ACC112 (cell line): Measurements from ENCODE around the gene RHNO1.

Experiments used
- H2AFZ ChIP-seq: fragments of 200-600 bp; sonication (generic); one replicate; pipeline ENCODE4 v1.6.0; 2017; ENCODE audit warnings: antibody characterized with exemption, low read length; ENCODE audit not compliant: unreplicated experiment
- H3K27ac ChIP-seq: fragments of 200-600 bp; sonication (generic); 2 replicates; pipeline ENCODE4 v1.5.1; 2014; ENCODE audit warnings: low read depth, mild to moderate bottlenecking, antibody characterized with exemption, low read length, moderate library complexity
- H3K27me3 ChIP-seq: fragments of 200-600 bp; sonication (generic); 2 replicates; pipeline ENCODE4 v1.6.1; 2014; ENCODE audit warnings: mild to moderate bottlenecking, antibody characterized with exemption, low read length, moderate library complexity, mixed read lengths; ENCODE audit not compliant: insufficient read depth
- H3K36me3 ChIP-seq: fragments of 200-600 bp; sonication (generic); 2 replicates; pipeline ENCODE4 v1.6.1; 2016; ENCODE audit warnings: mild to moderate bottlenecking, antibody characterized with exemption, low read length, moderate library complexity, mixed read lengths; ENCODE audit not compliant: insufficient read depth
- H3K4me1 ChIP-seq: fragments of 200-600 bp; sonication (generic); one replicate; pipeline ENCODE4 v1.6.1; 2016; ENCODE audit warnings: low read length, mixed read lengths; ENCODE audit not compliant: insufficient read depth, unreplicated experiment, control insufficient read depth
- H3K4me3 ChIP-seq: fragments of 200-600 bp; sonication (generic); 2 replicates; pipeline ENCODE4 v1.5.1; 2014; ENCODE audit warnings: mild to moderate bottlenecking, low read depth, low read length
- H3K79me2 ChIP-seq: fragments of 200-600 bp; sonication (generic); one replicate; pipeline ENCODE4 v1.6.0; 2016; ENCODE audit warnings: low read length; ENCODE audit not compliant: control insufficient read depth, unreplicated experiment, insufficient read depth

RHNO1 gene, protein sequence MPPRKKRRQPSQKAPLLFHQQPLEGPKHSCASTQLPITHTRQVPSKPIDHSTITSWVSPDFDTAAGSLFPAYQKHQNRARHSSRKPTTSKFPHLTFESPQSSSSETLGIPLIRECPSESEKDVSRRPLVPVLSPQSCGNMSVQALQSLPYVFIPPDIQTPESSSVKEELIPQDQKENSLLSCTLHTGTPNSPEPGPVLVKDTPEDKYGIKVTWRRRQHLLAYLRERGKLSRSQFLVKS

GRCh38 chr12:2877047-2877952 lies at the start of gene RHNO1, which contains the start of gene FOXM1:
Gene RHNO1, plus strand, starts transcription at chr12:2877223. Its CDS starts 8,144 bp downstream, at chr12:2885367.
Gene FOXM1, minus strand, starts transcription at chr12:2877174. Its CDS starts 2,696 bp downstream, at chr12:2874478.
- Histone ChIP-seq H3K79me2 (peaks cover 70% of the 10 kb centered on the region), H3K4me1 (peaks cover 8% of the 10 kb centered on the region), H3K4me3 (peak within 1 kb of the TSS; percentile 87), H3K27me3 (no peaks in the 10 kb centered on the region), H3K36me3 (no peaks in the 10 kb centered on the region), H2AFZ (peak within 1 kb of the TSS; percentile 86), H3K27ac (peak within 1 kb of the TSS; percentile 79)

DNA sequence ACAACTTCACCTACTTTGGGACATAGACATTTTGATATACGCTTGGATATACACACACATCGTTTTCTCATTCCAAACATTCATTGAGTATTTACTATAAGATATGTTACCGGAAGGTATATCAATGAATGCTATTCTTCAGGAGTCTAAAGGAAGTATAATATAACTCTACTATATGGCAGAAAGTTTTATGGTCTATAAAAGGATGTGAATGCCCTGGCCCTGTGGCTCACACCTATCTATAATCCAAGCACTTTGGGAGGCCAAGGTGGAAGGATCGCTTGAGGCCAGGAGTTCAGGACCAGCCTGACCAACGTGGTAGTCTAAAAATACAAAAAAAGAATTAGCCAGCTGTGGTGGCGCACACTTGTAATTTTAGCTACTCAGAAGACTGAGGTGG lies 47.7 kb upstream of the RHNO1 start:
- no peak overlapping the region for H2AFZ ChIP-seq
- H3K4me3 ChIP-seq = no peak overlapping the region
- peaks cover 2% of the 10 kb centered on the region for H3K4me1 ChIP-seq
- peaks cover 3% of the 10 kb centered on the region; the same call in 1 of the 2 replicates for H3K36me3 ChIP-seq
- no peaks in the 10 kb centered on the region for H3K79me2 ChIP-seq
- H3K27ac ChIP-seq = no peak overlapping the region
- 0 out of 2 replicates have a peak, but pooled peaks cover 3% of the 10 kb centered on the region for H3K27me3 ChIP-seq

DNA sequence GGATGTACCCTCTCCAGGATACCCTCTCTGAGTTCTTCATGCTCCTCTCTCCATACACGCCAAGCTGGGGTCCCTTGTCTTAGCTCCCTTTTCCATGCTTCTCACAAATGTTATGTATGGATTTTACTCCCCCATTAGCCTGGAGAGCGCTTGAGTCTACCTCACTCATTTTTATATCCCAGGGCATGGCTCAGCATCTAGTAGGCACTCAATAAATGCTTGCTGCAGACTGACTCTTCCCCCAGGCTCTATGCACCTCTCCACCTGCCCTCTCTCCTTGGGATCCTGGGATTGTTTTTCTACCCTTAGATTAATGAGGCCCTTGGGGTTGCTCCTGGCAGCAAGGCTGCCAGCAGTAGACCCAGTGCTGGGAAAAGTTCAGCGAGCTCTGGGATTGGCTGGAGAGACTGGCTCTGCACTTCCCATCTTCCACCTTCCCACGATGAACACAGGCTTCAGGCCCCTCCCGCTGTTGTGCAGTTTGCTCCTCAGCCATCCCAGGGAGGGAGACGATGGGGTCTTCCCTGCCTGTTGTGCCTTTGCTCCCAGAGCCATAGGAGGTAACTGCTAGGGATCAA lies 44.4 kb upstream of the RHNO1 start:
- H3K27ac ChIP-seq = no peak overlapping the region
- H3K4me3 ChIP-seq = no peak overlapping the region
- H3K36me3 ChIP-seq = peaks cover 2% of the 10 kb centered on the region; the same call in 1 of the 2 replicates
- no peaks in the 10 kb centered on the region for H3K79me2 ChIP-seq
- no peak overlapping the region for H2AFZ ChIP-seq
- peaks cover 12% of the 10 kb centered on the region; the same call in 1 of the 2 replicates for H3K27me3 ChIP-seq
- peaks cover 7% of the 10 kb centered on the region for H3K4me1 ChIP-seq

DNA sequence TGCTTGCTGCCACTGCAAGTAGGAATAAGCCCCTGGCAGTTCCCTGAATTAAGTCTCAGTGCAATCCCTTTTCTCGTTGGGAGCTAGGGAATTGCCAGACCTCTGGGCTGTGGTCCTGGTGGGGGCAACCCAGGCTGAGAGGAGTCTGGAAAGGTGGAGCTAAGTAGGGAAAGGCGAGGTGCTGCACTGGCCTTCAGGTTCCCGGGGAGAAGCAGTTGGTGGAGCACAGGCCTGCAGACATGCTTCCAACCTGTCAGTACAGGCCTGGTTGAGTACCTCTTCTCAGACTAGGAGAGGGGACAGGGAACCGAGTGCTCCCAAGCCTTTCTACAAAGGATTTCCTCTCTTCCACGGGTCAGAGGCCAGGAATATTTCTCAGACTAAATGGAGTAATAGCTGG lies 43.7 kb upstream of the RHNO1 start:
- Histone ChIP-seq H3K27me3 (peaks cover 12% of the 10 kb centered on the region; the same call in 1 of the 2 replicates), H2AFZ (no peak overlapping the region), H3K36me3 (peaks cover 2% of the 10 kb centered on the region; the same call in 1 of the 2 replicates), H3K79me2 (no peaks in the 10 kb centered on the region), H3K27ac (no peak overlapping the region), H3K4me1 (peaks cover 7% of the 10 kb centered on the region), H3K4me3 (no peak overlapping the region)

- no peak overlapping the region for H3K4me3 ChIP-seq
- peaks cover 7% of the 10 kb centered on the region for H3K4me1 ChIP-seq
- no peak overlapping the region for H3K27ac ChIP-seq
- H3K79me2 ChIP-seq = no peaks in the 10 kb centered on the region
- peaks cover 2% of the 10 kb centered on the region; the same call in 1 of the 2 replicates for H3K36me3 ChIP-seq
- H2AFZ ChIP-seq = no peak overlapping the region
- peaks cover 12% of the 10 kb centered on the region; the same call in 1 of the 2 replicates for H3K27me3 ChIP-seq
Measured at GRCh38 chr12:2833810-2834209, 43.2 kb upstream of the RHNO1 start.

GRCh38 chr12:2834581-2835491 lies 42.2 kb upstream of the RHNO1 start, which contains the start of gene NRIP2:
Gene NRIP2, minus strand, starts transcription at chr12:2835035. Its CDS starts 52 bp downstream, at chr12:2834983.
- no peaks in the 10 kb centered on the region for H3K36me3 ChIP-seq
- no peak within 1 kb of the TSS for H3K27ac ChIP-seq
- H3K79me2 ChIP-seq = no peaks in the 10 kb centered on the region
- H3K4me3 ChIP-seq = no peak within 1 kb of the TSS
- H2AFZ ChIP-seq = no peak within 1 kb of the TSS
- peaks cover 7% of the 10 kb centered on the region for H3K4me1 ChIP-seq
- peaks cover 12% of the 10 kb centered on the region; the same call in 1 of the 2 replicates for H3K27me3 ChIP-seq

DNA sequence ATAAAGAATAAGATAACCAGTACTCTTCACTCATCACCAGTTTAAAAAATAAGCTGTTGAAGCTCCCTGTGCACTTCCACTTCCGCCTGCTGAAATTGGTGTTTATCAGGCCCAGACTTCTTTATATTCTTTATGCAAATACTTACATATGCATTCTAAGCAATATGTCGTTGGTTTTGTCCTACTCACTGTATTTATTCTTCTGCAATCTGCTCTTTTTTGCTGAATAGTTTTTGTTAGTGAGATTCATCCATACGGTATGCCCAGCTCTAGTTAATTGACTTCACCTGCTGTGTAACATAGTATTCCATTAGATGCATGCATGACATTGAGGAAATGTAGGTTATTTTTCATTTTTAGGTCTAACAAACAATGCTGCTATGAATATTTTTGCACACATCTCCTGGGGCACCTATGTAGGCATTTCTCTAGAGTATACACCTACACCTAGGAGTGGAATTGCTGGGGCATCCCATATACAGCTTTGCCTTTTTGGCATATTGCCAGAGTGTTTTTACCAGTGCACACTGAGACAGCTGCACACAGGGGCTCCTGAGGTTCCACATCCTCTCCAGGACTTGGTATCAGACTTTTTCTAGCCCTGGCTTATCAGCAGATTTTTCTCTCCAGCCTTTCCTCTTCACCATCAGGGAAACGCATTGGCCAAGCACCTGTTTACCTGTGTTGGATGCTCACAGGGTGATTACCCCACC lies 41.2 kb upstream of the RHNO1 start:
- Histone ChIP-seq H3K27me3 (peaks cover 12% of the 10 kb centered on the region; the same call in 1 of the 2 replicates), H2AFZ (no peak overlapping the region), H3K36me3 (no peaks in the 10 kb centered on the region), H3K4me1 (peaks cover 7% of the 10 kb centered on the region), H3K79me2 (no peaks in the 10 kb centered on the region), H3K4me3 (no peak overlapping the region), H3K27ac (no peak overlapping the region)

DNA sequence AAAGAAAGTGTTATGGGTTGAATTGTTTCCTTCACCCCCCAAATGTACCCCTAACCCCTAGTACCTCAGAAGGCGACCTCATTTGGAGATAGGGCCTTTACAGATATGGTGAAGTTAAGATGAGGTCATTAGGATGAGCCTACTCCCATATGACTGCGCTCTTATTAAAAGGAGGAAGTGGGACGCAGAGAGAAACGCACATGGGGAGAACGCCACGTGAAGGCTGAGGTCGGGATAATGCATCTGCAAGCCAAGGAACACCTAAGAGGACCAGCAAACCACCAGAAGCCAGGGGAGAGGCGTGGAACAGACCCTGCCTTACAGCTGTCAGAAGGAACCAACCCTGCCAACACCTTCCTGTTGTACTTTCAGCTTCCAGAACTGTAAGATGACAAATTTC lies 40.4 kb upstream of the RHNO1 start:
- H2AFZ ChIP-seq = no peak overlapping the region
- H3K27ac ChIP-seq = no peak overlapping the region
- no peak overlapping the region for H3K4me3 ChIP-seq
- no peaks in the 10 kb centered on the region for H3K36me3 ChIP-seq
- H3K79me2 ChIP-seq = no peaks in the 10 kb centered on the region
- peaks cover 12% of the 10 kb centered on the region; the same call in 1 of the 2 replicates for H3K27me3 ChIP-seq
- peaks cover 7% of the 10 kb centered on the region for H3K4me1 ChIP-seq

- H3K4me3 ChIP-seq = no peak overlapping the region
- H3K36me3 ChIP-seq = no peaks in the 10 kb centered on the region
- H3K79me2 ChIP-seq = no peaks in the 10 kb centered on the region
Measured at GRCh38 chr12:2841056-2841650, 35.9 kb upstream of the RHNO1 start.

More at GRCh38 chr12:2841056-2841650, 35.9 kb upstream of the RHNO1 start:
- H3K27ac ChIP-seq = no peak overlapping the region
- H3K4me1 ChIP-seq = peaks cover 11% of the 10 kb centered on the region
- no peak overlapping the region for H2AFZ ChIP-seq
- H3K27me3 ChIP-seq = no peaks in the 10 kb centered on the region
